GM12878 (cell line): Measurements from ENCODE around the gene ZNF280D.

Experiments
- CEBPB ChIP-seq, 2 experiments: fragments of 150-350 bp in 1 of 2; IDR thresholded peaks; 2 replicates each; pipeline ENCODE4 v1.6.1; 2012 to 2014; ENCODE audit warnings: low read depth in 2 of 2, low read length in 2 of 2, borderline replicate concordance in 1 of 2, inconsistent platforms in 1 of 2
- CREM ChIP-seq: IDR thresholded peaks from 2 replicates; pipeline ENCODE4 v1.6.1; 2014; ENCODE audit warnings: antibody characterized with exemption, low read depth
- POLR2A ChIP-seq: IDR thresholded peaks from 2 replicates; pipeline ENCODE4 v1.6.1; 2011; ENCODE audit warnings: low read depth, mild to moderate bottlenecking, low read length
- TF ChIP-seq, protein P1 (sequence below), 3 experiments: IDR thresholded peaks in 2 of 3; conservative IDR thresholded peaks in 1 of 3; 2 replicates each; pipeline ENCODE4 v1.5.1; 2011; ENCODE audit warnings: low read depth in 3 of 3, low read length in 3 of 3, mild to moderate bottlenecking in 3 of 3, control low read depth in 2 of 3, moderate library complexity in 2 of 3, inconsistent platforms in 1 of 3, mixed read lengths in 1 of 3; ENCODE audit not compliant: control insufficient read depth in 2 of 3, insufficient read depth in 1 of 3; ENCODE audit errors: extremely low read depth in 1 of 3

DNA sequence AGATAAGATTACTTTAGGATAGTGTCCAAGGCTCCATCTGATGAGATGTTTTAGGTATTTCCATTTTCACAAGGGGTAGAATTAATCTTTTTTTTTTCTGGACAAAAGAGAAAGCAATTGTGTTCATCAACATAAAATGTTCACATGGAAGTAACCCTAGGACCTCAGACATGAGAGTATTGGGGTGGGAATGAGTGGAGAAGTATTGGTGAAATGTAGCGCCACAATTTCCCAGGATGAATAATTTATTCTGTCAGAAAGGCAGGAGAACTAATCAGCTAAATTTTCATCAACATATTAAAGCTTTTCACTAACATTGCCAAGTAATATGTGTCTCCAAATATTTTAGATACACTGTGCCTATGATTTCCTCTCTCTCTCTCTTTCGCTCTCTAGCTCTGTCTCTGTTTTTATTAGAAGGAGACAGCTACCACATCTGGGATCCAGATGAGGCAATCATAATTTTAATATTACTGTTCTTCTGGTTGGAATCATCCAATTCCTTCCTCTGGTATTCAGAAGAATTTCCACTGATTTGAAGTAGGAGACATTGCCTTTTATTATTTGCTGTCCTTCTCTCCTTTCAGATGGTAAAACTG is 21.6 kb upstream of the ZNF280D start:
- TF ChIP-seq, protein P1, sequence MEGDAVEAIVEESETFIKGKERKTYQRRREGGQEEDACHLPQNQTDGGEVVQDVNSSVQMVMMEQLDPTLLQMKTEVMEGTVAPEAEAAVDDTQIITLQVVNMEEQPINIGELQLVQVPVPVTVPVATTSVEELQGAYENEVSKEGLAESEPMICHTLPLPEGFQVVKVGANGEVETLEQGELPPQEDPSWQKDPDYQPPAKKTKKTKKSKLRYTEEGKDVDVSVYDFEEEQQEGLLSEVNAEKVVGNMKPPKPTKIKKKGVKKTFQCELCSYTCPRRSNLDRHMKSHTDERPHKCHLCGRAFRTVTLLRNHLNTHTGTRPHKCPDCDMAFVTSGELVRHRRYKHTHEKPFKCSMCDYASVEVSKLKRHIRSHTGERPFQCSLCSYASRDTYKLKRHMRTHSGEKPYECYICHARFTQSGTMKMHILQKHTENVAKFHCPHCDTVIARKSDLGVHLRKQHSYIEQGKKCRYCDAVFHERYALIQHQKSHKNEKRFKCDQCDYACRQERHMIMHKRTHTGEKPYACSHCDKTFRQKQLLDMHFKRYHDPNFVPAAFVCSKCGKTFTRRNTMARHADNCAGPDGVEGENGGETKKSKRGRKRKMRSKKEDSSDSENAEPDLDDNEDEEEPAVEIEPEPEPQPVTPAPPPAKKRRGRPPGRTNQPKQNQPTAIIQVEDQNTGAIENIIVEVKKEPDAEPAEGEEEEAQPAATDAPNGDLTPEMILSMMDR (IDR thresholded peaks at IDR 0.05 in 2 of 3, conservative IDR thresholded peaks at IDR 0.05 in 1 of 3; ENCODE audit: control insufficient read depth in 2 of 3, extremely low read depth in 1 of 3, insufficient read depth in 1 of 3, low read depth in 3 of 3, low read length in 3 of 3): no peak
- TF ChIP-seq CREM (no peak), POLR2A (no peak), CEBPB (IDR thresholded peaks at IDR 0.05; ENCODE audit: borderline replicate concordance in 1 of 2, low read depth in 2 of 2, low read length in 2 of 2) (no peak)
